HUDEP-2 (cell line): ENCODE measurements around the gene LARP4B.

ENCODE experiments used
- DNase-seq, 76 experiments: peaks; one replicate each; lab custom pipeline; 2025; ENCODE audit not compliant: unreplicated experiment in 76 of 76; lab: John Stamatoyannopoulos, UW

The LARP4B gene

GRCh38 chr10:931326-932318, at the start of gene LARP4B:
Gene LARP4B (minus strand): TSS chr10:931705. CDS start chr10:885721, 45,984 bp downstream.
- DNase-seq: peak in 75 of 76 experiments; percentile 39 to 97 (median 92)

- DNase-seq: no peak
Measured at GRCh38 chr10:980468-981093, 49.1 kb upstream of the LARP4B start.

- DNase-seq: no peak
Measured at GRCh38 chr10:978826-979421, 47.4 kb upstream of the LARP4B start.

GRCh38 chr10:976316-976715, 44.8 kb upstream of the LARP4B start:
- DNase-seq: no peak

GRCh38 chr10:974785-975074, 43.2 kb upstream of the LARP4B start:
- DNase-seq: no peak

GRCh38 chr10:974038-974784, 42.7 kb upstream of the LARP4B start:
- DNase-seq: no peak

GRCh38 chr10:972763-973162, 41.3 kb upstream of the LARP4B start:
- no peak for DNase-seq

GRCh38 chr10:971613-972012, 40.1 kb upstream of the LARP4B start:
- no peak for DNase-seq

- DNase-seq: no peak
Measured at GRCh38 chr10:971150-971542, 39.6 kb upstream of the LARP4B start.

GRCh38 chr10:970311-971149, 39.0 kb upstream of the LARP4B start:
- no peak for DNase-seq

GRCh38 chr10:969473-970150, 38.1 kb upstream of the LARP4B start:
- no peak for DNase-seq

- no peak for DNase-seq
Measured at GRCh38 chr10:968546-969199, 37.2 kb upstream of the LARP4B start.

- DNase-seq: no peak
Measured at GRCh38 chr10:966466-967235, 35.1 kb upstream of the LARP4B start.

- DNase-seq: no peak
Measured at GRCh38 chr10:964988-965417, 33.5 kb upstream of the LARP4B start.

GRCh38 chr10:964321-964987, 32.9 kb upstream of the LARP4B start:
- no peak for DNase-seq

- peak in 1 of 76 experiments; percentile 9 for DNase-seq
Measured at GRCh38 chr10:963655-964054, 32.1 kb upstream of the LARP4B start.

- no peak for DNase-seq
Measured at GRCh38 chr10:963186-963585, 31.7 kb upstream of the LARP4B start.

GRCh38 chr10:962342-962741, 30.8 kb upstream of the LARP4B start:
- no peak for DNase-seq
